AML-193 (cell line): ENCODE data around the gene TSPAN33.
"Not testable (repeated sequence)": the region's sequence is repeated elsewhere in the genome, so short reads cannot be mapped to it uniquely, and the experiment has no call there.

Experiments used
- DNase-seq, 2 experiments: peaks; one replicate each; lab custom pipeline; 2025; lab: John Stamatoyannopoulos, UW

TSPAN33 gene, protein sequence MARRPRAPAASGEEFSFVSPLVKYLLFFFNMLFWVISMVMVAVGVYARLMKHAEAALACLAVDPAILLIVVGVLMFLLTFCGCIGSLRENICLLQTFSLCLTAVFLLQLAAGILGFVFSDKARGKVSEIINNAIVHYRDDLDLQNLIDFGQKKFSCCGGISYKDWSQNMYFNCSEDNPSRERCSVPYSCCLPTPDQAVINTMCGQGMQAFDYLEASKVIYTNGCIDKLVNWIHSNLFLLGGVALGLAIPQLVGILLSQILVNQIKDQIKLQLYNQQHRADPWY

DNA sequence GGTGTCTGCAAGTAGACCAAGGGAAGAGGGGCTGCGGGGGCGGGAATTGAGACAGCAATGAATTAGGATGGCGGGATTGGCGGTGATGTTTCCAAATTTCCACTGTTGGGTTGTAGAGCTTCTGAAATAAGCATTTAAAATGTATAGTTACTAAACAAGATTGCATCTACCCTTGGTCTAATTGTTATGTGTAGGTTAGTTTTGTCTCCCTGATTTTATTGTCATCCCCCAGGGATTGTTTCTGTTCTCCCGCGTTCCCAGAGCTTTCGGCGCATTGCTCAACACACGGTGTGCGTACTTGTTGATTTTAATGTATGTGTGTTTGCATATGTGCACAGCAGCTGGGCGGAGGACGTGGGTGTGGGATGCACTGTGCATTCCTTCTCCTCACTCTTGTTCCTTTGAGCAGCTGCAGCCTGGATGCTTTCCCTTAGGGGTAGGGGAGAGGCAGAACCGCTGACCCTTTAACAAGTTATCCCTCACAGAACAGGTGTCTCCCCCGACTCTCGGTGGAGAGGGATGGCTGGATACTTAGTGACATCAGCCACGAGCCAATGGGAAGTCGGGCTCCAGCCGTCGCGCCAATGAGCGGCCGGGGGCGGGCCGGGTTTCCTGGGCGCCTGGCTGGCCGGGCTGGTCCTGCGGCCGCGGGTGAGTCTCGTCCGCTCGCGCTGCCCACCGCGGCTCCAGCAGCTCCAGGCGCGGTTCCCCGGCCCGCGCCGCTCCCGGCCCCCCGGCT is at the start of gene TSPAN33:
TSPAN33 (plus strand) TSS at position 613 of the 739 bp plus-strand sequence. CDS start 274 bp downstream, outside the sequence.
- peak; percentile 54 to 55 for DNase-seq

DNA sequence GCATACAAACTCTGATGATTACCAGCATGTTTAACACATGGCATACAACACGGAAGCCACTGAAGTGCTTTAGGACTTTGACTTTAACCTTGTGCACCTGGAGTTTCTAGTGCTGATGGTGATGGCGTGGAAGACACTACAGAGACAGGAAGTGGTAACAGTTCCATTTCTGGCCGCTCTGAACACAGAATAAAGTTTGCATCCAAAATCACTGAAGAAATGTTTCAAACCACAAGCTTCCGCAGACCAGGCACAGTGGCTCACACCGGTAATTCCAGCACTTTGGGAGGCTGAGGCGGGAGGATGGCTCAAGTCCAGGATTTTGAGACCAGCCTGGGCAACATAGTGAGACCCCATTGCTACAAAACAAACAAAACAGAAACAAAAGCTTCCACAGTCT is 49.2 kb upstream of the TSPAN33 start:
- DNase-seq = no peak

DNA sequence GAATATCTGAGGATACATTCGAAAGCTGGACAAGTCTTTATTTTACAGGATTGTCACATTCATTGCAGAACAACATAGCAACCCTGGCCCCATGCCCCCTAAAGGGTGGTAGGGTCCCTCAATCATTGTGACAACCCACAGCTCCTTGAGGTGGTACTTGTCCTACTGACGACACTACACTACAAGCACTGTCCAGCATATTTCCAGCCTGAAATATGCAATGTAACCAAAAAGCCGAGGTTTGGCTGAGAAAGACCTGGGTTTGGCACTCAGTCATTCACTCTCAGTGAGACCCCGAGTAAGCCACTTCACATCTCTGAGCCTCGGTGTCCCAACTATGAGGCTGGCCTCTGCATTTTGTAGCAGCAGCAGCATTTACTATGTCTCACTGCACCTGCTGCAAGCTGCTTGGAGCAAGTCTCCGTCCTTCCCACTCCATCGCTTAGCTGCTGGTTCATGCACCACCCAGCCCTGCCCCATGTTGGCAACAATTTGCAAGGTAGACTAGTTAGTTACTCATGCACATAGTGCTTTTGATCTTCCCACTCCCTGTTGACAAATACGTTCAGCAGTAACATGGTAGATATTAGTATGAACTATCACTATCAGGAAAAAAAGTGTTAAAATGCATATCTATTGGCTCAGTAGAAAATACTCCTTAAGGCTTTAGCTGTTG is 46.0 kb upstream of the TSPAN33 start:
- DNase-seq = no peak

DNA sequence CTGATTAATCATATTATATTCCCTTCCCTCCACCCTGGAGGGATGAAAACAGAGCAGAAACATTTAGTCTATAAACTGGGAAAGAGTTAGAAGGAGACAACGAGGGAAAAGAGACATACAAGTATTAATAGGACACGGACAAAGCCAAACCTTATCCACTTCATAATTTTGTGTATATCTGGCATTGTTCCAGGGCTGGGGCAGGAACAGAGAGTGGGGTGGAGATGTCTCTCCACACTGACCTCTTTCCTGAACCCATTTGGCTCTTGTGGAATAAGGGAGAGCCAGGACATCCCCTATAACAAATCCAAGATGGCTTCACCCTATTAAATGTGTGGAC is 43.7 kb upstream of the TSPAN33 start:
- DNase-seq = no peak

DNA sequence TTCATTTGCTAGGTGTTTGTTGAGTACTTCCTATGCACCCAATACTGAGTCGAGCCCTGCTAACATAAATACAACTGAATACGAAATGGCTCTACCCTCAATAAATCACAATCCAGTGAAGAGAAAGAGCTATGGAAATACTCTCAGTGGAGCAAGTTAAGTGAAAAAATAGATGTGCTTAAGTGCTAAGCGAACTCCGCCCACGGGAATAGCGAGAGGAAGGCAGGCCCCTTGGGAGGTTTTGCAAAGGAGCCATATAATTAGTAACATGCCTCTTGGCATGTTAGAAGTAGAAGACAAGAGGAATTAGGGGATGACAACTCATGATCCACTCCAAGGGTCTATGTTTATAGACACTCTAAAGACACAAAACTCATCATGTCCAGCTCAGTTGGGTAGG is 42.8 kb upstream of the TSPAN33 start:
- DNase-seq = no peak

DNA sequence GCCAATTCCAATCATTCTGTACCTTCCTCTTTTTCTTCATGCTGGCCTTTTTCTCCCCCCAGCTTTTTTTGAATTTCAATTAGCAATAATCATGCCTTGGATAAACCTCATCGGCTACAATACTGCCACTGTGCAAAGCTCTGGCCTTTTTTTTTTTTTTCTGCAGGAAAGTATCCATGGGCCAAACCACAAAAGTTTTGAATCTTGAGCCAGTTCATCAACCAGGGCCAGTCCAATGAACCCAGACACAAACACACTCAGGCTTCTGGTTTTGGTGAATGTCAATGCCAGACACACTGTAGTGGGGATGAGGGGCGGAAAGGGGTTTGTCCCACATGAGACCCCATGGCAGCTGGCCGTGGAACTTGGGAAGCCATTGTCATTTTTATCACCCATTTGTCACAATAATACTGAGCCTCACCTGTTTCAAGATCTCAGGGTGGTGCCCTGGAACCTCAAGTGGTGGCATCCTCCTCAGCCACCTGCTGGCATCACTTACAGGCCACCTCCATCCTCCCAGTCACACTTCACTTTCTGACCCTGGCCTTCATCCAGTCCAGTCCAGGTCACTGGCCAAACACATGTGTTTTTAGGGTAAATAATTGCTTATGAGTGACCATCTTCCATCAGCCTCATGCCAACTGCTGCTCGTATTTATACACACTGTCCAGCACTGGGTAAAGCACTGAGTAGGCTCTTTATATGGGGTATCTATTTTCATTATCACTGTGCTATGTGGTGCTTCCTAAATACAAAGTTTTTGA is 40.8 kb upstream of the TSPAN33 start:
- no peak for DNase-seq

DNA sequence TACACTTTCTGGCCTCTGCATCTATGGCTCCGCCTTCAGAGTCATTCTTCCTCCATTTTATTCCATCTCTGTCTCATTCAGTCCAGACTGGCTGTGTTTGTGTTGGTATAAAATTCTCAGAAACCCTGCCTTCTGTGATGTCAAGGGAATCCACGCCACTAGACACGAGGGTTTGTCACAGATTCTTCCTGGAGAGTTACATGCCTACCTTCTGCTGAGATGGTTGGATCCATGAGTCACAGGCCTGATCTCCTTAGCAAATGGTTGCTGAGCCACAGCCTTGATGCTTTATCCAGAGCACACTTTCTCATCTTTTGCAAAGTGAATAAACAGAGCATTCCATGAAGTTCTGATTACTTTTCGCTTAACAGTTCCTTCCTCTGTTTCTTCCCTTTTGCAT is 35.9 kb upstream of the TSPAN33 start:
- DNase-seq = no peak

DNA sequence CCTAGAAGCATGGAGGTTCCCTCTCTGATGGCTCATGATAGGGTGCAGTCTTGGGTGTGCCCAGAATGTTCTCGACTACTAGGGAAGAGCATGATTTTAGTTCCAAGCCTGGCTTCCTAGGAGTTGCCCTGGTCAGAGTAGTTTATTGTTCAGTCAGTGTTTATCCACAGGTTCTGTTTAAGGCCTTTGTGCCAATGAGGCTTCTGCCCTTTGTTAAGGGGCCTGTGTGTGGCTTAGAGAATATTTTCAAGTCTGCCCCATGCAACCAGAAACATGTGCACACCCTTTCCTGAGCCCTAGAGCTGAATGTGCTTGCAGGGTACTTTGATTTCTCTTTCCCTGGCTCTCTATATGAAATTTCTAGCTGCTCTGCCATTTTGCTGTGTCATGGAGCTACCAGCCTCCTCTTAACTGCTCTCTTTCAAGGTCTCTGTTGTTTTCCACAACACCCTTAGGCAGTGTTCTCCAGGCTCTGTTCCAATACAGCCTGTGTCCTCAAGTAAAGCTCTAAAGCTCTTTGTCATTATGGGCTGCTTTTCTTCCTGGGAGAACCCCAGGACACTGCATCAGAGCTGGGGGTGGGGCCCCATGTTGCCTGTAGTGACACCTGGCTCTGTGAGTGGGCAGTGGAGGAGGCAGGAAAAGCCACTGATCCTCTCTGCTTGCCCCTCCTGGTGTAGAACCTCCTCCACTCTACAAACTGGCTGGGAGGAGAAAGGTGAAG is 34.1 kb upstream of the TSPAN33 start:
- no peak for DNase-seq

DNA sequence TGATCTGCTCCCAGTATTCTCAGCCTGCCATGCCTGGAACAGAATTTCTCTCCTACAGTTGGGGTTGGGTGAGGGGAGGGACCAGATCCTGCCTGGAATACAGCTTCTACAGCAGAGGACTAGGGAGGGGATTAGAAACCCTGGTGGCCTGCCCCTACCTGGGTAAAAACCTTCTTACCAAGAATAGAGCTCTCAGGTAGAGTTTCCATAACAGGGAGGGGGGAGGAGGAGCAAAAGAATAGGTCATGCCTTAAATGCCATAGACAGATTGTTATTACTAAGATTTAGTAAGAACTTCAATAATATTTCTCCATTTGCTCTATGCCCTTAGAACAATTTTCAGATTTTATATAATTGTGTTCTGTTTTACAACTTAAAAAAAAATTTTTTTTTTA is 33.5 kb upstream of the TSPAN33 start:
- no peak for DNase-seq

DNA sequence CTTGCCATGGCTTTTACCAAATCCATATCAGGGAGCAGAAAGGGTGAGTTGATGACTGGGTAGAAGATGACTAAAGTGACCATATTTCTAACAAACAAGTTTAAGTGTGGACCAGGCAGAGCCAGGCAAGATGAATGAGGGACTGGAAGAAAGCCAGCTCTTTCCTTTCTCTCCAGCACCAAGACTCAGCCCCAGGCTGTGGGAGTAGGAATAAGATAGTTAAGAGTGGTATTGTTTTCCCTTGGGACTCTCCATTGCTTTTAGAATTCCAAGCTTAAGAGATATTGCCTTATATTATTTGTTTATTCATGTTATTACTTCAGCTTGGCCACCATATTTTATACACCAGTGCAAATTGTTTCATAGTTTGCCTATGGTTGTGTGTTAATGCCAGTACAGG is 28.8 kb upstream of the TSPAN33 start:
- DNase-seq = no peak

DNA sequence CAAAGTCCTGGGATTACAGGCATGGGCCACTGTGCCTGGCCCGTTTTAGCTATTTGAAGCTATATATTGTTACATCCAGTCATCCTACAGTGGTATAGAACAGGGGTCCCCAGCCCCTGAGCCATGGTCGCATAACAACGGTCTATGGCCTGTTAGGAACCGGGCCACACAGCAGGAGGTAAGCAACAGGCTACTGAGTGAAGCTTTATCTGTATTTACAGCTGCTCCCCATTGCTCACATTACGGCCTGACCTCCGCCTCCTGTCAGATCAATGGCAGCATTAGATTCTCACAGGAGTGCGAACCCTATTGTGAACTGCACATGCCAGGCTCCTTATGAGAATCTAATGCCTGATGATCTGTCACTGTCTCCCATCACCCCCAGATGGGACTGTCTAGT is 26.3 kb upstream of the TSPAN33 start:
- DNase-seq = no peak

DNA sequence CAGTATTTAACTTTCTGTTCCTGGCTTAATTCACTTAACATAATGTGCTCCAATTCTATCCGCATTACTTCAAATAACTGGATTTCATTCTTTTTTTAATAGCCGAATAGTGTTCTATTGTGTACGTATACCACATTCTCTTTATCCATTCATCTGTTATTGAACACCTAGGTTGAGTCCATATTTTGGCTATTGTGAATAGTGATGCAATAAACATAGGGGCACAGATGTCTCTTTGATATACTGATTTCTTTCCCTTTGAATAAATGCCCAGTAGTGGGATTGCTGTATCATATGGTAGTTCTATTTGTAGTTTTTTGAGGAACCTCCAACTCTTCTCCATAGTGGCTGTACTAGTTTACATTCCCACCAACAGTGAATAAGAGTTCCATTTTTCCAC is 25.5 kb upstream of the TSPAN33 start:
- DNase-seq = no peak

DNA sequence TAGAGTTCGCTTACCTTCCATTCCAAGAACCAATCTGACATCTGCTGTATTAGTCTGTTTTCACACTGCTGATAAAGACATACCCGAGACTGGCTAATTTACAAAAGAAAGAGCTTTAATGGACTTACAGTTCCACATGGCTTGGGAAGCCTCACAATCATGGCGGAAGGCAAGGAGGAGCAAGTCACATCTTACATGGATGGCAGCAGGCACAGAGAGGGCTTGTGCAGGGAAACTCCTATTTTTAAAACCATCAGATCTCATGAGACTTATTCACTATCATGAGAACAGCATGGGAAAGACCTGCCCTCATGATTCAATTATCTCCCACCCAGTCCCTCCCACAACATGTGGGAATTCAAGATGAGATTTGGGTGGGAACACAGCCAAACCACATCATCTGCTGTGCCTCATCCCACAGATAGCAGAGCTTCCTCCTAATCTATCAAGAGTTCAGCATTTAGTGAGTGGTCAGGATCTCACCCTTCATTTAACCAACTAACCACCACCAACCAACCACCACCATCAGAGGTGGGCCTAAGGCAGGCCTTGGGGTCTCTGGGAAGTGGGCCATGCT is 22.9 kb upstream of the TSPAN33 start:
- DNase-seq = not testable (repeated sequence)

DNA sequence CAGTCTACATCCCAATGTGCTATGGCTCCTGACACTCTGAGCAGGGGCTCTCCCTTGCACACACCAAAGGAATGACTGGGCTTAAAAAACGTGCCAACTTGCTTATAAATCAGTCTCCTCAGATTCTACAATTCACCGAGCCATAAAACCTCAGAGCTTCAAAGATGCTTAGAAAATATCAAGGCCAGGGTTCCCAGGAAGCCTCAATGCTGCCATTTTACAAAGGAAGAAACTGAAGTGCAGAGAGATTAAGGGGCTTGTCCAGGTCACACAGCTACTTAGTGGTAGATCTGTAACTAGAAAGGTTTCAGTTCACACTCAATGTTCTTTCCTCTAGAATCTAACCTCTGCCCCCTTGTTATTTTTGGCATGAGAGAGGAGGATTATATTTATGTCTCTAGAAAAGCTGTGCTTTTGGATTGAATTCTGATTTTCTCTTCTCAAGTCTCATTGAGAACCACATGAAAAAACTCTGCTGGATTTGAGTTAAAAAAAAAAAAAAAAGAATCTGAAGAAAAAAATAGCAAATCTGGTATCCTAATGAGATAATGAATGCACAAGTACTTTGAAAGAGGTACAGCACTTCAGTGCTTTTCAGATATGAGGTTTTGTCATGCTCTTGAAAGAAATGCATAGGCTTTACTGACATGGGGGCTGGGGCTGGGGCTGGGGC is 22.3 kb upstream of the TSPAN33 start:
- DNase-seq = no peak

DNA sequence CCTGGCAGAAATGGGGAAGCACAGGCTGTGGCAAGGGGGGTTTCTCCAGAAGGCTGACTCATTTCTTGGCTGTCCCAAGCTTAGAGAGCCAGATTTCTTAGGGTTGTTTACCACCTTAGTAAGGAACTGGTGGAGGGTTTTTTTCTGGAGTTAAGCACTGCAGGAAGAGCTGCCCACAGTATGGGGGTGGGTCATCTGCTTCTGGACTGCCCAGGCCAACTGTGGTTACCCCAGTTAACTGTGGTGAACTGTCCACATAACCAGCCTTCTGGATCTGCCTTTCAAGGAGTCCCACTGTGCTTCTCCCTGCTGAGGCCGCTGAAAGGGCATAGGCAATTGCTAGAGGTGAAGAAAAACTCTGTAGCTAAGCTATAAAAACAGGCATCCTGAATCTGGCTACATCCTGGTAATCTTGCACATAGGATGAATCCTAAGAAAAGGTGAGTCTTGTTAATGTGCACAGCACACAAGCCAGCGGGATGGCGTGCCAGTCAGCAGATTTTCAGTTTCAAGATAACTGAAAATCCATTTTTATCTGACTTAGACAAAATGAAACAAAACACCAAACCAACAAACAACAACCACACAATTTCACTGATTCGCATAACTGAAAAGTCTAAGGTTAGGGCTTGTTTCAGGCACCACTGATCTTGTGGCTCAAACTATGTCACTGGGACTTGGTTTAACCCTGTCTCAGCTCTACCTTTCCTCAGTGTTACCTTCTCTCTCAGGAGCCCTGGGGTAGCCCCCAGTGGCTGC is 21.6 kb upstream of the TSPAN33 start:
- peak; percentile 32 to 36 for DNase-seq

DNA sequence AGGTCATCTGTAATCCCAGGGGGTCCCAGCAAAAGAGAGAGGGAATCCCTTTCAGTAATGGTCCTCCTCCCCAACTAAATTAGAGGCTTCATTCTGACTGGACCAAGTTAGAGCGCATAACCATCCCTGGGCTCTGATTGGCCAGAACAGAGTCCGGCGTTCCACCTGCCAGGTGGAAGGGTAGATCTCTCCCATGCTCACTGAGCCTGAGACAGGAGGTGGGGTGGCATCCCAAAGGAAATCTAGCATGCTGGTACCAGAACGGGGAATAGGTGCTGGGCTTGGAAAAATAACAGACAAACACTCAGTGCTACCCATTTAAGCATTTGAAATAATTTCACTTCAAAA is 21.0 kb upstream of the TSPAN33 start:
- no peak for DNase-seq

DNA sequence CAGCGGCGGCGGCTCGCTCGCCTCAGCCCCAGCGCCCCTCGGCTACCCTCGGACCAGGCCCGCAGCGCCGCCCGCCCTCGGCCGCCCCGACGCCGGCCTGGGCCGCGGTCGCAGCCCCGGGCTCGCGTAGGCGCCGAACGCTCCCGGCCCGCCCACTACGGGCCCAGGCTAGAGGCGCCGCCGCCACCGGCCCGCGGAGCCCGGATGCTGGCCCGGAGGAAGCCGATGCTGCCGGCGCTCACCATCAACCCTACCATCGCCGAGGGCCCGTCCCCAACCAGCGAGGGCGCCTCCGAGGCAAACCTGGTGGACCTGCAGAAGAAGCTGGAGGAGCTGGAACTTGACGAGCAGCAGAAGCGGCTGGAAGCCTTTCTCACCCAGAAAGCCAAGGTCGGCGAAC is 18.2 kb upstream of the TSPAN33 start:
- DNase-seq = no peak

DNA sequence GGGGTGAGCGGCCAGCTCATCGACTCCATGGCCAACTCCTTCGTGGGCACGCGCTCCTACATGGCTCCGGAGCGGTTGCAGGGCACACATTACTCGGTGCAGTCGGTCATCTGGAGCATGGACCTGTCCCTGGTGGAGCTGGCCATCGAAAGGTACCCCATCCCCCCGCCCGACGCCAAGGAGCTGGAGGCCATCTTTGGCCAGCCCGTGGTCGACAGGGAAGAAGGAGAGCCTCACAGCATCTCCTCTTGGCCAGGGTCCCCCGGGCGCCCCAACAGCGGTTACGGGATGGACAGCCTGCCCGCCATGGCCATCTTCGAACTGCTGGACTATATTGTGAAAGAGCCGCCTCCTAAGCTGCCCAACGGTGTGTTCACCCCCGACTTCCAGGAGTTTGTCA is 17.4 kb upstream of the TSPAN33 start:
- no peak for DNase-seq

DNA sequence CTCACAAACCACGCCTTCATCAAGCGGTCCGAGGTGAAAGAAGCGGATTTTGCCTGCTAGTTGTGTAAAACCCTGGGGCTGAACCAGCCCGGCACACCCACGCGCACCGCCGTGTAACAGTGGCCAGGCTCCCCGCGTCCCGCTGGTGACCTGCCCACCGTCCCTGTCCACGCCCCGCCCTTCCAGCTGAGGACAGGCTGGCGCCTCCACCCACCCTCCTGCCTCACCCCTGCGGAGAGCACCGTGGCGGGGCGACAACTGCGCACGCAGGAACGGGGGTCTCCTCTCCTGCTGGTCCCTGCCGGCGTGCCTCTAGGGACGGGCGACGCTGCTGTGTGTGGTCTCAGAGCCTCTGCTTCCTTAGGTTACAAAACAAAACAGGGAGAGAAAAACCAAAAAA is 16.9 kb upstream of the TSPAN33 start:
- no peak for DNase-seq

DNA sequence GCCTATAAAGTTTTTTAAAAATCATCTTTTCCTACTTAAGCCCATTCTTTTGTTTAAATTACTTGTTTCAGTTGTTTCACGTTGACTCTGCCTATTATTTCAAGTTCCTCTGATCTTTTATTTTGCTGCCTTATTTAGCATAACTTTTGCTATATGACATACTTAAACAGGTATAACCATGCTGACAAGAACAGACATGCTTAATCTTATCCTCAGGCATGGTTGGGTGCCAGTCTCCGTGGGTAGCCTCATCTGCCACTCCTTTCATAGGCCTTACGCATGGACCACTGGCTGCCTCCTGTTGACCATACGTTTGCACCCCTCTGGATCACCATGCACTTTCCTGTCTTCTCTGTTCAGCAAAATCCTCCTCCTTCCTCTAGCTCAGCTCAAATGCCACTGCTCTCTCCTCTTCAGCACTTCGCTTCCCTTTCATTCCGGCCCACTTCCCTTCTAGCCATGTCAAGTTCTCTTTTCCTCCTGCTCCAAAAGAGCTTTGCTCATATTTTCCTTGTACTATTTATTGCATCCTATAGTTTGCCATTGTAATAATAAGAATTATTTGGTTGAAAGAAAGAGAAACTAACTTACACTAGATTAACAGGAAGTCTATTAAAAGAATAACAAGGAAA is 10.0 kb upstream of the TSPAN33 start:
- no peak for DNase-seq
